Measurements from ENCODE around the gene BNC2.

Gene BNC2

DNA sequence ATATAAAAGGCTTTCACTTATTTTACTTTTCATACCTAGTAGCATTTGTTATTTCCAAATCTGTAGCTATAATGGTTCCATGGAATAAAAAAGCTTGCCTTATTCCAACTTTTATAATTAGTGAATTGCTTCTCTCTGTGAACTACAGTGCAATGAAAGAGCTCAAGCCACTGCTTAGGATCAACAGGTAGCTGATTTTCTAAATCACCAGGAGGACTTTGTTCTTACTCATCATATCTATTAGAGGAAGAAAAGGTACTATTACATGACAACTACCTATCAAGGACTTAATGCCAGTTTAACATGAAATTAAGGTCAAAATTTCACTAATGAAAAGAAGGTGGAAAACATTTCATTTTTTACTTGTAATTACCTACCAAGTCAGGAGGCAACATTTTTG is 414.6 kb downstream of the BNC2 start:
- ChIA-PET POLR2A (no interaction called here), CTCF (interaction anchor here (1.9 kb wide), 1 partner anchor 11 kb away, joined by 5 read pairs; no protein-coding TSS in a partner anchor)
- H3K4me3 ChIP-seq (ENCODE audit: low read depth, low read length): no peak overlapping the region
- no peak for DNase-seq (ENCODE audit: low read depth, low spot score)
- TF ChIP-seq, protein P1, sequence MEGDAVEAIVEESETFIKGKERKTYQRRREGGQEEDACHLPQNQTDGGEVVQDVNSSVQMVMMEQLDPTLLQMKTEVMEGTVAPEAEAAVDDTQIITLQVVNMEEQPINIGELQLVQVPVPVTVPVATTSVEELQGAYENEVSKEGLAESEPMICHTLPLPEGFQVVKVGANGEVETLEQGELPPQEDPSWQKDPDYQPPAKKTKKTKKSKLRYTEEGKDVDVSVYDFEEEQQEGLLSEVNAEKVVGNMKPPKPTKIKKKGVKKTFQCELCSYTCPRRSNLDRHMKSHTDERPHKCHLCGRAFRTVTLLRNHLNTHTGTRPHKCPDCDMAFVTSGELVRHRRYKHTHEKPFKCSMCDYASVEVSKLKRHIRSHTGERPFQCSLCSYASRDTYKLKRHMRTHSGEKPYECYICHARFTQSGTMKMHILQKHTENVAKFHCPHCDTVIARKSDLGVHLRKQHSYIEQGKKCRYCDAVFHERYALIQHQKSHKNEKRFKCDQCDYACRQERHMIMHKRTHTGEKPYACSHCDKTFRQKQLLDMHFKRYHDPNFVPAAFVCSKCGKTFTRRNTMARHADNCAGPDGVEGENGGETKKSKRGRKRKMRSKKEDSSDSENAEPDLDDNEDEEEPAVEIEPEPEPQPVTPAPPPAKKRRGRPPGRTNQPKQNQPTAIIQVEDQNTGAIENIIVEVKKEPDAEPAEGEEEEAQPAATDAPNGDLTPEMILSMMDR (IDR thresholded peaks at IDR 0.05; ENCODE audit: insufficient read depth, low read length, missing control alignments): no peak

DNA sequence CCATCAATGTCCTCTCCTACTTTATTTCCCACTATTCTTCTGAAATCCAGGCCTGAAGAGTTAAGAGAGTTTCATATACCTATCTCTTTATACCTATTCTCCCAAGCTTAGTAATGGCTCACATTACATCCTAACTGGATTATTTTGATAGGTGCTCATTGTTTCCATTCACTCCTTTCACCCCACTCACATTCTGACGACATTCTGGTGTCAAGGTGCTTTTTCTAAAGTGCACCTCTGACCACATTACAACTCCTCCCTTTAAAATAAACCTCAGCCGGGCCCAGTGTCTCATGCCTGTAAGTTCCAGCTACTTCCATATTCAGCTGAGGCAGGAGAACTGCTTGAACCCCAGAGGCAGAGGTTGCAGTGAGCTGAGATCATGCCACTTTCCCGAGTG is 417.1 kb downstream of the BNC2 start:
- TF ChIP-seq, protein P1 (IDR thresholded peaks at IDR 0.05; ENCODE audit: insufficient read depth, low read length, missing control alignments): no peak
- no peak for DNase-seq (ENCODE audit: low read depth, low spot score)
- ChIA-PET CTCF (no interaction called here), POLR2A (no interaction called here)
- no peak overlapping the region for H3K4me3 ChIP-seq (ENCODE audit: low read depth, low read length)

DNA sequence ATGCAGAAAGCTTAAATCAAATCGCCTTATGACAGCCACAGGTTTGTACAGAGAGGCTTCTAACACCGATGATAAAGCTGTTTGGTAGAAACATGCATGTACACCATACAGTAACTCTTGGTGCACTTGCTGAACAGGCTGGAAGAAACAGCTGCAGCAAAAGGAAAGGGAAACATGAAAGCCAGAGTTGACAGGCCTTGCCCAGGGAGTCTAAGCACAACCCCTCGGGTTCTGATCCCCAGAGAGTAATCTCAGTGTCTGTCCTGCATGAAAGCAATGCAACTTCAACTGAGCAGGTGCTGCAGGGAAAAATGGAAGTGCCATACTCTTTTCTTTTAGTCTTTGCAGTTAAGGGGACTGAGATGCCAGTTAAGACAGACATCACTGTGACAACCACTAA is 419.9 kb downstream of the BNC2 start:
- POLR2A ChIA-PET: no interaction called here
- CTCF ChIA-PET: no interaction called here

DNA sequence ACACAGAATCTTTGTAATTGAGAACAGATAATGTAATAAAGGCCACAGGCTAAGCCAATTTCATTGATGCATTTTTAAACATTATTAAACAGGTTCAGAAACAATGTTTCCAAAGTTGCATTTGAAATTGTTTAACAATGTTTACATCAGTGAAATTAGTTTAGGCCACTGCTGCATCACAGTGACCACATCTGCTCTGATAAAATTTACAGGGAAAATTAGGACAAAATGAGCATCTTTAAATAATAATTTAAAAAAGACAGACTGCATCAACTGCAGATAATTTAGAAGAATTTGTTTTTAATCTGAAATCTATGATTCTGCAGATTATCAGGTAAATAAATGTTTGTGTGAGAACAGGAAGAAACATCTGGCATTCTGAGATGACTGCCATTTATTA is 420.4 kb downstream of the BNC2 start:
- no peak overlapping the region for H3K4me3 ChIP-seq (ENCODE audit: low read depth, low read length)
- DNase-seq (ENCODE audit: low read depth, low spot score): no peak
- TF ChIP-seq, protein P1 (IDR thresholded peaks at IDR 0.05; ENCODE audit: insufficient read depth, low read length, missing control alignments): no peak
- POLR2A ChIA-PET: no interaction called here
- CTCF ChIA-PET: no interaction called here

More for the DNA sequence above, 419.9 kb downstream of the BNC2 start:
- TF ChIP-seq, protein P1 (IDR thresholded peaks at IDR 0.05; ENCODE audit: insufficient read depth, low read length, missing control alignments): no peak
- no peak overlapping the region for H3K4me3 ChIP-seq (ENCODE audit: low read depth, low read length)
- DNase-seq (ENCODE audit: low read depth, low spot score): no peak

DNA sequence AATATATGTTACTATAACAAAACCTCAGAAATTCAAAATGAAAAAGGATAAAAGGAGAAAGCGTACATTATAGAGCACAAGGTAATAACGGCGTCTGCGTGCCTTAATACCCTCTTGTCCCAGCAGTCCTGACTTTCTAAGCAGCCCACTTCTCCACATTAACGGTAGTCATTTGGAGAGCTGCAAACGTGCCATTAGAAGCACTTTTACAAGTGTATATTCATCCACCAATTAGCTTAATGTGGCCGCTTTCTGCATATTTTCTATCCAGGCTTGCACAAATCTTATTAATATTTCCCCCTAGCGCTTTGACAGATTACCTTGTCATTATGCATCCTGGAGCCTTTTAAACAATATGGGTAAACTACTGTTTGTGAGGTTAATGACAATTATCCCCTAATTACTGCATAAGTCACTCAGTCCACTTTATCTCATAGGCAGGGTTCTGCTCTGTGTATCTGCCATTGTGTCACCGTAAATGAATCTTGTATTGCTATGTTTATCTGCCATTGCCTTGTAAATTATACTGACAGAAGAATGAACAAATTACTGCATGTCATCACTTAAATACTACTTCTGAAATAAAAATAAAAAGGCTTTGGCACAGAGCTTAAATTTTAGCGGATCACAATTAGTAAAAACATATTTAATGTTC is 421.3 kb downstream of the BNC2 start:
- TF ChIP-seq, protein P1 (IDR thresholded peaks at IDR 0.05; ENCODE audit: insufficient read depth, low read length, missing control alignments): no peak
- DNase-seq (ENCODE audit: low read depth, low spot score): no peak
- ChIA-PET POLR2A (no interaction called here), CTCF (no interaction called here)
- H3K4me3 ChIP-seq (ENCODE audit: low read depth, low read length): no peak overlapping the region

DNA sequence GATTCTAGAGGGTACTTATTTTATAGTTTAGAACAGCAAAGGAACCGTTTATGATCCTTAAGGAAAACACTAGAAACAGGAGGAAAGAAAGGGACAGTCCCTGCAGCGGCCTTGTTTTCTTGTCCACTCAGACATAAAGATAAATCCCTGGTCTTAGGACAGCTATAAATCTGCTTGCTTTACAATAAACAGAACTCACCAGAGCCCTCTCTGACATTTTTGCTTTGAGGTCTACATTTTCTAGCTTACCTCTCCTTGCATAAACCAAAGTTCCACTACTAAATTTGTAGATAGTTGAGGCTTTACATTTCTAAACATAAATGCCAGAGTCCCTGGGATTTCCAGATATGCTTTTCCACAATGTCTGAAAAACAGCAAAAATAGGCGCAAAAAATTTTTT is 422.5 kb downstream of the BNC2 start:
- DNase-seq (ENCODE audit: low read depth, low spot score): no peak
- TF ChIP-seq, protein P1 (IDR thresholded peaks at IDR 0.05; ENCODE audit: insufficient read depth, low read length, missing control alignments): no peak
- CTCF ChIA-PET: no interaction called here
- no peak overlapping the region for H3K4me3 ChIP-seq (ENCODE audit: low read depth, low read length)
- POLR2A ChIA-PET: no interaction called here

Data from AG04449 (cell line).